Sigmoid colon (tissue), 7 donors: ENCODE data around the gene LIMA1. TPM values are rescaled to one million over a fixed set of nuclear protein-coding genes. Genes with fewer than 3 reads are reported as not detected.

ENCODE experiments used
- DNase-seq: peaks from one replicate; pipeline ENCODE4 v3.0.0-alpha.2; 2019
- H3K27ac ChIP-seq, 4 donors: fragments of 200-600 bp; sonication (generic); one replicate each; pipeline ENCODE4 v1.5.1; 2016 to 2019; ENCODE audit warnings: mild to moderate bottlenecking in 1 of 4
- H3K27me3 ChIP-seq, 3 donors: fragments of 200-600 bp; sonication (generic); one replicate each; pipeline ENCODE4 v1.5.1; 2019; ENCODE audit warnings: mild to moderate bottlenecking in 1 of 3
- H3K36me3 ChIP-seq, 4 donors: fragments of 200-600 bp; sonication (generic); one replicate each; pipeline ENCODE4 v1.5.1; 2016 to 2019
- H3K4me1 ChIP-seq, 4 donors: fragments of 200-600 bp; sonication (generic); one replicate each; pipeline ENCODE4 v1.5.1; 2017 to 2019
- H3K4me3 ChIP-seq, 4 donors: fragments of 200-600 bp; sonication (generic); one replicate each; pipeline ENCODE4 v1.5.1; 2017 to 2019; ENCODE audit warnings: mild to moderate bottlenecking in 2 of 4, moderate library complexity in 1 of 4
- H3K9me3 ChIP-seq, 4 donors: fragments of 200-600 bp in 3 of 4; sonication (generic) in 3 of 4; one replicate each; pipeline versions ENCODE4 v1.5.1 to v1.6.1; 2013 to 2019
- CTCF ChIP-seq, 4 experiments: fragments of 450-650 bp in 3 of 4; fragments of 200-600 bp in 1 of 4; IDR thresholded peaks; one replicate each; pipeline ENCODE4 v1.5.1; 2016 to 2019; ENCODE audit warnings: antibody characterized with exemption in 4 of 4, mild to moderate bottlenecking in 3 of 4, moderate library complexity in 2 of 4
- EP300 ChIP-seq, 4 donors: sonication (generic); formaldehyde crosslinking; IDR thresholded peaks; one replicate each; pipeline ENCODE4 v1.6.1; 2017; ENCODE audit warnings: antibody characterized with exemption in 4 of 4
- POLR2A ChIP-seq, 2 donors: fragments of 450-650 bp; IDR thresholded peaks; one replicate each; pipeline ENCODE4 v1.6.1; 2016; ENCODE audit warnings: antibody characterized with exemption in 2 of 2, mild to moderate bottlenecking in 2 of 2, moderate library complexity in 2 of 2
- POLR2AphosphoS5 ChIP-seq, 4 donors: sonication (generic); formaldehyde crosslinking; IDR thresholded peaks; one replicate each; pipeline ENCODE4 v1.6.1; 2017; ENCODE audit warnings: antibody characterized with exemption in 4 of 4
- WGBS, 2 donors: extraction: QIAGEN DNeasy Blood & Tissue Kit; methylation state at CpG; one replicate each; pipeline ENCODE4 v1.1.7; 2013; 5-methylcytosine and 5-hydroxymethylcytosine counted together
- intact Hi-C: fragments of 100-400 bp; cut with DNase I; formaldehyde crosslinking; loops from one replicate; pipeline ENCODE4 v1.15.1; 2023
- polyA plus RNA-seq, 3 donors: library from polyadenylated mRNA; stranded (reverse); fragments of 200-250 nt; gene quantifications; one replicate each; pipeline ENCODE4 v1.2.3, GENCODE V29; 2013
- total RNA-seq, 4 donors: library from RNA; depleted of rRNA; stranded (reverse); fragments of >200 nt; gene quantifications; one replicate each; pipeline ENCODE4 v1.1.0, GENCODE V29; 2016
- donor health status: healthy with polysubstance abuse.
- donor health status: Bipolar disorder and iron deficiency.
- donor health status: healthy.

LIMA1 gene
- total and polyA plus RNA-seq, 7 donors = 39.7 to 181 (median 108) TPM

DNA sequence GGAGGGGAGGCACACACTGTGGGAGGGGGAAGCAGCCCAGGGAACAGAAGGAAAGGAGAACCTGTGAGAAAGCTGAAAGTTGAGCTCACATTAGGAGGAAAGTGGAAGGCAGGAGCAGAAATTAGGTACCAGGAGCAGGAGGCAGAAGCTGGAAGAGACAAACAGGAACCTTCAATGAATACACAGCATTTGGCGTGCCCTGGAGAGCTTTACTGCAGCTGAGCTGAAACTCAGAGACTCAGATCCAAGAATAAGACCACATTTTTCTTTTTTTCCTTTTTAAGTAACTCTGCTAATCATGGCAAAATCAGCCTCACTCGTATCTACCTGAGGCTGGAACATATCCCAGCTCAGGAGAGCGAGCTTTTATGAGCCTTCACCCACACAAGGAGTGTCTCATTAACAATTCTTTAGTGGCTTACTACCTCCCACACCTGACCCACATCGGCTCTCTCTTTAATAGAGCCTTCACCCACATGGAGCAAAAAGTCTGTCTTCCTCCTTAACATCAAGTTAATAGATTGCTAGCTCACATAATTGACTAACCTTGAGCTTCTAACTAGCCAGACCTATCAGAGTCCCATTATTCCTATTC is 97.9 kb downstream of the LIMA1 start:
- no peak for DNase-seq
- Histone ChIP-seq H3K4me1 (peaks cover 0 to 30% (median 18%) of the 10 kb centered on the region in 4 donors), H3K36me3 (peaks cover 0 to 20% (median 14%) of the 10 kb centered on the region in 4 donors), H3K4me3 (no peak overlapping the region), H3K9me3 (no peaks in the 10 kb centered on the region), H3K27ac (peak overlapping the region in 1 of 4 donors; percentile 14), H3K27me3 (no peaks in the 10 kb centered on the region)
- 21 to 59% methylated on average over 4 of the region's 4 CpGs for WGBS, 2 donors
- intact Hi-C loops = no loop called here
- TF ChIP-seq POLR2AphosphoS5 (IDR thresholded peaks at IDR 0.05) = no peak
- TF ChIP-seq POLR2A (IDR thresholded peaks at IDR 0.05) = no peak
- no peak for TF ChIP-seq EP300 (IDR thresholded peaks at IDR 0.05)
- TF ChIP-seq CTCF (IDR thresholded peaks at IDR 0.05) = no peak

- Histone ChIP-seq H3K9me3 (no peaks in the 10 kb centered on the region), H3K27me3 (no peaks in the 10 kb centered on the region), H3K27ac (no peak overlapping the region), H3K4me1 (peaks cover 0 to 30% (median 18%) of the 10 kb centered on the region in 4 donors), H3K36me3 (peaks cover 0 to 31% (median 17%) of the 10 kb centered on the region in 4 donors), H3K4me3 (no peak overlapping the region)
- 36 to 84% methylated on average over 5 of the region's 5 CpGs for WGBS, 2 donors
- no peak for TF ChIP-seq POLR2A (IDR thresholded peaks at IDR 0.05)
- TF ChIP-seq EP300 (IDR thresholded peaks at IDR 0.05) = no peak
- TF ChIP-seq CTCF (IDR thresholded peaks at IDR 0.05) = no peak
- TF ChIP-seq POLR2AphosphoS5 (IDR thresholded peaks at IDR 0.05) = no peak
- DNase-seq = no peak
- intact Hi-C loops = no loop called here
Measured at GRCh38 chr12:50184261-50184660, 99.1 kb downstream of the LIMA1 start.

DNA sequence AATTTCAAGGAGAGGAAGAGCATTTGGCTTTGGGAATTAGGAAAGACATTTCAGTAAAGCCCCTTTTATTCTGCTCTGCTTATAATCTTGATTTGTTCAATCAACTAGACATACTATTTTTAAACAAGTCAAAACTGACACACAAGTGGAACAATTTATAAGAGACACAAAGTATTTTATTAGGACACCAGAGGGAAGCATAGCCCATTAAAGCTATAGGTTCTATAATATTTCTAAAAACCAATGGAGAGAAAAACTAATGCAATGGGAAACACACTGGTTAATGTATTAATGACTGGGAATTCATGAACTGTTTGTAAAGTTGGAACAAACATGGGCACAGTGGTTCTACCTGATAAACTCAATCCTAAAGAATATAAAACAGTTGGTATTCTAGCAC is 100.9 kb downstream of the LIMA1 start:
- Histone ChIP-seq H3K27ac (no peak overlapping the region), H3K27me3 (no peaks in the 10 kb centered on the region), H3K4me3 (no peak overlapping the region), H3K9me3 (no peaks in the 10 kb centered on the region), H3K36me3 (peaks cover 6 to 48% (median 22%) of the 10 kb centered on the region in 4 donors), H3K4me1 (peaks cover 0 to 16% (median 3%) of the 10 kb centered on the region in 4 donors)
- intact Hi-C loops = no loop called here
- no peak for TF ChIP-seq EP300 (IDR thresholded peaks at IDR 0.05)
- no peak for TF ChIP-seq POLR2A (IDR thresholded peaks at IDR 0.05)
- no peak for TF ChIP-seq CTCF (IDR thresholded peaks at IDR 0.05)
- TF ChIP-seq POLR2AphosphoS5 (IDR thresholded peaks at IDR 0.05) = no peak
- DNase-seq = no peak

GRCh38 chr12:50181691-50182090 is 101.6 kb downstream of the LIMA1 start:
- H3K36me3 ChIP-seq = peaks cover 12 to 56% (median 29%) of the 10 kb centered on the region in 4 donors
- H3K9me3 ChIP-seq = no peaks in the 10 kb centered on the region
- H3K27me3 ChIP-seq = no peaks in the 10 kb centered on the region
- 91 to 92% methylated on average over 4 of the region's 4 CpGs for WGBS, 2 donors
- no peak for DNase-seq
- intact Hi-C loops = no loop called here
- peaks cover 0 to 10% (median 2%) of the 10 kb centered on the region in 4 donors for H3K4me1 ChIP-seq
- no peak overlapping the region for H3K27ac ChIP-seq
- no peak overlapping the region for H3K4me3 ChIP-seq
- no peak for TF ChIP-seq POLR2A (IDR thresholded peaks at IDR 0.05)
- no peak for TF ChIP-seq EP300 (IDR thresholded peaks at IDR 0.05)
- no peak for TF ChIP-seq POLR2AphosphoS5 (IDR thresholded peaks at IDR 0.05)
- no peak for TF ChIP-seq CTCF (IDR thresholded peaks at IDR 0.05)

GRCh38 chr12:50175716-50176026 is 107.6 kb downstream of the LIMA1 start:
- TF ChIP-seq CTCF (IDR thresholded peaks at IDR 0.05) (peak in 2 of 4 experiments; percentile 3 to 4), POLR2AphosphoS5 (IDR thresholded peaks at IDR 0.05) (no peak), EP300 (IDR thresholded peaks at IDR 0.05) (no peak), POLR2A (IDR thresholded peaks at IDR 0.05) (no peak)
- H3K9me3 ChIP-seq = no peaks in the 10 kb centered on the region
- intact Hi-C loops = loop anchor here (1.0 to 5.0 kb wide), 3 partner anchors 65 to 208 kb away; no protein-coding TSS in a partner anchor
- peaks cover 12 to 50% (median 18%) of the 10 kb centered on the region in 4 donors for H3K36me3 ChIP-seq
- no peak overlapping the region for H3K27ac ChIP-seq
- H3K4me3 ChIP-seq = no peak overlapping the region
- H3K4me1 ChIP-seq = no peaks in the 10 kb centered on the region
- no peak for DNase-seq
- 50 to 61% methylated on average over 1 of the region's 1 CpG for WGBS, 2 donors
- H3K27me3 ChIP-seq = no peaks in the 10 kb centered on the region
